Ramos (cell line): ENCODE results near the gene TACR2.

Experiments used
- in situ Hi-C: fragments of 300-500 bp; cut with MboI; formaldehyde crosslinking; loops from one replicate; pipeline ENCODE4 v1.14.3; 2022; ENCODE audit warnings: low sequenced_read_pairs; ENCODE audit not compliant: unreplicated experiment

Gene TACR2

GRCh38 chr10:69379800-69380199 lies 36.9 kb downstream of the TACR2 start:
- in situ Hi-C loops = no loop called here

DNA sequence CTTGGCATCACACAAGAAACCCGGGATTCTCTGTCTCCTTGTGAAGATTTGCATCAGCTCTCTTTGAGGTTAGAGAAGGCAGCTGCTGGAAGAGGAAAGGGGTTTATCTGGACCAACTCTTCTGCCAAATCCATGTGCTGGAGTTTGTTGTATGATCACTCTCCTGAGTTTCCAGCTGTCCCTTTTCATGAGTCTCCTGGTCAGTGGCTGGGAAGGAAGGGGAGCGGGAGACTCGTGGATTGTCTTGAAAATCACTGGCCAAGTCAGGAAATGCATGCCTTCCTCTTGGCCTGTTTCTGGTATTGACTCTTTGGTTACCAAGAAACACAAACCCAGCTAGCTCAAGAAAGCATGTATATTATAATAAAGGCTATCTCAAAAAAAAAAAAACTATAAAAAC lies 38.8 kb downstream of the TACR2 start:
- in situ Hi-C loops = no loop called here

DNA sequence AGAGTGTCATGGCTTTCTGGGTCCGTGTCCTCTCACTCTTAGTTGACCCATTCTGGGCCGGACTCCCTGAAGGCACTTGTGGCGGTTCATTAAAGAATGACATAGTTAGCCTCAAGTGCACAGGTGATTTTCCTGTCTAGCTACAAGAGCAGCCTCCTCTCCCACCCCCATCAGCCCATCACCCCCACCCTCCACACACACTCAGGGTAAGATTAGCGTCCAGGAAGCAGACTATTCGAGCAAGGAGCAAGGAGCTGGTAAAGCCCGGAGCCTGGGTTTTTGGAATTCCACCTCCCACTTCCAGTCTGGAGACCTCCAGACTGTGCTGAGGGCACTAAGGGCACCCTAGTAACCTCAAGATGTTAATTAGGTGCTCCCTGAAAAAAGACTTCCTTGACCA lies 39.5 kb downstream of the TACR2 start:
- in situ Hi-C loops = no loop called here

- in situ Hi-C loops = no loop called here
Measured at GRCh38 chr10:69376662-69377061, 40.1 kb downstream of the TACR2 start.

- in situ Hi-C loops = no loop called here
Measured at GRCh38 chr10:69375307-69376151, 41.2 kb downstream of the TACR2 start.

DNA sequence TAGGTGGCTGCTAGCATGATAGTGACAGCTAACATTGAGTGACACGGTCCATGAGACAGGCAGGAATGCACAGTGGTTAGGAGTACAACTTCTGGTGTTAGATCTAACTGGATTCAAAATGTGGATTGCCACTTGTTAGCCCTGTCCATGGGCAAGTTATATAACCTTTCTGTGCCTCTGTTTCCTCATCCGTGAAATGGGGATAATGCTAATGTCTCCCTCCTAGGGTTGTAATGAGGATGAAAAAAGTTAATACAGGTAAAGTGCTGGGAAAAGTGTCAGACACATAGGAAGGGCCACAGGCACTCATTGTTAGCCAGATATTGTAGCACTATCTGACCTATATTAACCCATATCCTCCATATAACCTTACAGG lies 41.8 kb downstream of the TACR2 start:
- in situ Hi-C loops = no loop called here

DNA sequence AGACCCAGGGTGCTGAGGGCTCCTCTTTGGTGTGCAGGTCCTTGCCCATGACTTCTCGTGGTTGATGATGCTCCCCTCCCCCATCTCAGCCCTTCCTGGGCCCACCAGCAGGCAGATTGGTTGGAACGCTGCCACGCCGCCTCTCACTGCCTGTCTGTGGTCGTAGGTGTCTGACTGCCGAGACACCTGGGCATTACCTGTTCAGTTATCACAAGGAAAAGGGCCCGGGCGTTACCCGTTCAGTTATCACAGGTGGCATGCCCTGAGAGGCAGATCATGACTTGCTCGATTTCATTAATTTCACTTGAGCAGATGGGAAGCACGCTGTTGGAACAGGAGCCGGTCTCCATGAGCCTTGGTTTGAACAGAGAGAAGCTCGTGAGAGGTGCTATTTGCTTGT lies 42.5 kb downstream of the TACR2 start:
- in situ Hi-C loops = no loop called here

DNA sequence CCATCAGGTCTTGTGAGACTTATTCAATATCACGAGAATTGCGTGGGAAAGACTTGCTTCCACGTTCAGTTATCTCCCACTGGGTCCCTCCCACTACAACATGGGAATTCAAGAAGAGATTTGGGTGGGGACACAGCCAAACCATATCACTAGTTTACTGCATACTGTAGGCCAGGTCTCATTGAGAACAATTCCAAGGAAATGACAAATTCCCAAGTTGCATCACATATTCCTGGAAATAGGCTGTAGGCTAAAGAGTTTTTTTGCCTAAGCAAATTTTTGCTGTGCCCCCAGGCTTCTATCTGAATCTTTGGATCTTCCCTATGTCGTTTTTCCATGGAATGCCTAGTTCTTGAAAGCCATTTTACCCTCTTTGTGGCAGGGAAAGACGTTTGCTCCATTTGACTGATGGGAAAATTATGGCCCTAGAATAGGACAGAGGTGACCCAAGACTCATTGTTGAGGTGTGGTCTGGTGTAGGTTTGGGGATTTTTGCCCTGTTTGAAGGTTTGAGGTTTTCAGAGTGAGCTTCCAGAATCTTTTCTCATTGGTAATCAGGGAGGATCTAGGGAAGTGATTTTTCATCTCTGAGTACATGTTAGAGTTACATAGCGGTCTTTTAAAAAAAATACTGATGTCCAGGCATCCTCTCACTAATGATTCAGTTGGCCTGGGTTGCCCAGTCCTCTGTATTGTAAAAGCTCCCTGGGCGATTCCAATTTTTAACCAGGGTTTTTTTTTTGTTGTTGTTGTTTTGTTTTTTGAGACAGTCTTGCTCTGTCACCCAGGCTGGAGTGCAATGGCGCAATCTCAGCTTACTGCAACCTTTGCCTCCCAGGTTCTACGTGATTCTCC lies 44.4 kb downstream of the TACR2 start:
- in situ Hi-C loops = no loop called here

- in situ Hi-C loops = no loop called here
Measured at GRCh38 chr10:69367469-69367868, 49.2 kb downstream of the TACR2 start.

- in situ Hi-C loops = no loop called here
Measured at GRCh38 chr10:69366738-69367137, 50.0 kb downstream of the TACR2 start.

GRCh38 chr10:69364232-69364940 lies 52.3 kb downstream of the TACR2 start:
- in situ Hi-C loops = no loop called here

DNA sequence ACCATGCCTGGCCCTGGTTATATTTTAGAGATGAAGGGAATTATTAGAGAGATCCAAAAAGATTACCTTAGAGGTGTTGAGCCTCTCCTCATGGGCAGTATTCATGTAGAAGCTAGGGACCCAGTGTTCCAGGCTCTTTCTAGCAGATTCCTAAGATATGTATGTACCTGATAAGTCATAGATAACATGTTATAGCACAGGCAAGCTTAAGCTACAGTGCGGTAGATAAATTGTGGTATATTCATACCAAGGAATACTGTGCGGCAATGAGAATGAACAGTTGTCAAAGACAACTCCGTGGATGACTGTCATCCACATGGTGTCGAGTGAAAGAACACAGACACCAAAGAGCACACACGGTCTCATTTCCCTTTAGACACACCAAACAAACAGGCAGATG lies 53.1 kb downstream of the TACR2 start:
- in situ Hi-C loops = no loop called here

- in situ Hi-C loops = no loop called here
Measured at GRCh38 chr10:69362471-69362954, 54.2 kb downstream of the TACR2 start.

DNA sequence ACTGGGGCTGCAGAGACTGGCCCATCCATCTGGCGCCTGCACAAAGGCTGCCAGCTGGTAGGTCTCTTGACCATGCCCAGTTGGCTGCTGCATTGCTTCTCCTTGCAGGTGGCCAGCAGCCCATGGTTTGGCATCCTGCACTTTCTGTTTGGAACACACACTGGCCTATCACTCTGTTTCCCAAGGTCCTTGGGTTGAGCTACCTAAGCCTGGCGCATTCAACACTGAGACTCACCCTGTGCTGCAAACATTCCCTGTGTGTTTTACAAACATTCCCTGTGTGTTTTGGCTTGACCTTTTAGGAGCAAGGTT lies 55.5 kb downstream of the TACR2 start:
- in situ Hi-C loops = no loop called here

DNA sequence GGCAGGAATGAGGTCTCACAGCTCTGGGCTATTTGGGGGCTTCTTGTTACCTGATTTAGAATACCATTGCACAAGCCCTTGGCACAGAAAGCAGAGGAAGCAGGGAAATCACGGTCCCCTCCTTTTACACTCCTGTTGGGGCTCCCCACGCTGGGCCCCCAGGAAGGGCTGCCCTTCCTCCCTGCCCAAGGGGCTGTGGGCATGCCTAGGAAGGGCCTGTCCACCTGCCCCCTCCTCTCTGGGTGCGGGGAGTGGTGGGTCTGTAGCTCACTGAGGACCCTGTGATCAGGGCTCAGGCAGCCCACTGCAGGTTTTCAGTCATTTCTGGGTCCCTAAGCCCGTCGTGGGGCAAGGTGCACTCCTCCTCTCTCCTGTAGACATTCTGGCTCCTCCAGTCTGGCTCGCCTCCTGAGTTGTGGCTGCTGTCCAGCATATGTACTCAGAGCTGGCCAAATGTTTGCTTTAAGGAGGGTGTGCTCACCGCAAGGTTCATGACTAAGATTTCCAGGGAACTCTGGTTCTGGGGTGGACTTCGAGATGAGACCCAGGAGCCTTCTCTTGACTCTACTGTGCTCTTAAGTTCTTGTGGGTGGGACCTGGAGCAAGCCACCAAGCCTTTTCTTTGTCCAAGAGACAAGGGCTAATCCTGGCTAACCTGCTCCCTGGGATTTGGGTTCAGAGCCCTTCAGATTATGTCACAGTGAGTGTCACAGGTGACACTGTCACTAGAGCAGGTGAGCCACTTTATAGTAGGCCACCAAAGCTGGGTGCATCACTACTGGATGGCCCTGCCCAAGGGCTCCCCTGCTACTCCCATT lies 56.0 kb downstream of the TACR2 start:
- in situ Hi-C loops = no loop called here

GRCh38 chr10:69359594-69359993 lies 57.1 kb downstream of the TACR2 start:
- in situ Hi-C loops = no loop called here

- in situ Hi-C loops = no loop called here
Measured at GRCh38 chr10:69359148-69359547, 57.6 kb downstream of the TACR2 start.

DNA sequence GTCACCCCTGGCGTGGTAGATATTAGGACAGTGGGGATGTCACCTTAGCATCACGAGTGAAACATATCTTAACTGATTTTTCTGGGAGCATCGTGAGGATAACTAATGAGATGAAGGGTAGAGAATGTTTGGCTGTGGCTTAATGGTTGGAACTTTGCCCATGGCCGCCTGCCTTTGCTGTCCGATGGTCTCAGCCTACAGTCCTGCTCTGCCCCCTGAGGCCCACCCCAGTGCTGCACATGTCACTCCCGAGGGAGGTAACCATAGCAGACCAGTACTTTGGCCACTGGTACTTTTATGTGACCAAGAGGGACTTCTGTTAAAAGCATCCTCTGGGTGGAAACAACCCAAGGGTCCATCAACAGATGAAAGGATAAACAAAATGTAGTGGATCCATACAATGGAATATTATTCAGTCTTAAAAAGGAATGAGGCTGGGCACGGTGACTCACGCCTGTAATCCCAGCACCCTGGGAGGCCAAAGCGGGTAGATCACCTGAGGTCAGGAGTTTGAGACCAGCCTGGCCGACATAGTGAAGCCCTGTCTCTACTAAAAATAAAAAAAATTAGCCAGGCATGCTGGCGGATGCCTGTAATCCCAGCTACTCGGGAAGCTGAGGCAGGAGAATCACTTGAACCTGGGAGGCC lies 58.4 kb downstream of the TACR2 start:
- in situ Hi-C loops = no loop called here

DNA sequence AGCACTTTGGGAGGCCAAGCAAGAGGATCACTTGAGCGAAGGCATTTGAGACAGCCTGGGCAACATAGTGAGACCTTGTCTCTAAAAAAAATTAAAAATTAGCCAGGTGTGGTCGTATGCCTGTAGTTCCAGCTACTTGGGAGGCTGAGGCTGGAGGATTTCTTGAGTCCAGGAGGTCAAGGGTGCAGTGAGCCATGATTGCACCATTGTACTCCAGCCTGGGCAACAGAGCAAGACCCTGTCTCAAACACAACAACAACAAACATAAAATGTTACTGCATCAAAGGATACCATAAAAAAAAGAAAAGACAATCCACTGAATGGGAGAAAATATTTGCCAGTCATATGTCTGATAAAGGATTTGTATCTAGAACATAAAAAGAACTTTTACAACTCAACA lies 60.5 kb downstream of the TACR2 start:
- in situ Hi-C loops = no loop called here
